Vagina (tissue), 2 donors: ENCODE measurements around the gene OGFOD2.

Source experiments
- POLR2A ChIP-seq, 2 donors: fragments of 450-650 bp; IDR thresholded peaks; one replicate each; pipeline ENCODE4 v1.6.1; 2017; ENCODE audit warnings: antibody characterized with exemption in 2 of 2, mild to moderate bottlenecking in 2 of 2, moderate library complexity in 2 of 2
- POLR2AphosphoS5 ChIP-seq, 2 donors: sonication (generic); formaldehyde crosslinking; IDR thresholded peaks; one replicate each; pipeline ENCODE4 v1.9.0; 2017; ENCODE audit warnings: antibody characterized with exemption in 2 of 2, mild to moderate bottlenecking in 2 of 2, low read depth in 1 of 2; ENCODE audit not compliant: insufficient read depth in 1 of 2
- TF ChIP-seq, protein P1 (sequence below), 3 experiments: fragments of 450-650 bp in 2 of 3; fragments of 200-600 bp in 1 of 3; sonication (generic) in 1 of 3; IDR thresholded peaks; one replicate each; pipeline ENCODE4 v1.5.1; 2017 to 2019; ENCODE audit warnings: antibody characterized with exemption in 3 of 3, mild to moderate bottlenecking in 2 of 3, moderate library complexity in 2 of 3

DNA sequence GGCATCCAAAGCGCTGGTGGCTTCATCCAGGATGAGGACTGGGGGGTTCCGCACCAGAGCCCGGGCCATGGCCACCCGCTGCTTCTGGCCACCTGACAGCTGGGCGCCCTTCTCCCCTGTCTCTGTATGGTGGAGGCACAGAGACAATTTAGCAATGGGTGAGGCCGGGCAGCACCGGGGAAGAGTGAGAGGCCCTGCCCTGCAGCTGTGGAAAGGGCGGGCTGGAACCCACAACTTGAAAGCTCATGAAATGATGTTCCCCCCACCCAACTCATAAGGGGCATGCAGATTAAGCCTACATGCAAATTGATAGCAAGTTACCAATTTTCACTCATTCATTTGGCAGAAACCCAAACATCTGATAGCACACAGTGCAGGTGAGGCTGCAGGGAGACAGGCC lies 42.8 kb upstream of the OGFOD2 start:
- TF ChIP-seq POLR2A (IDR thresholded peaks at IDR 0.05) (no peak), POLR2AphosphoS5 (IDR thresholded peaks at IDR 0.05; ENCODE audit: insufficient read depth in 1 of 2, low read depth in 1 of 2) (no peak)
- TF ChIP-seq, protein P1, sequence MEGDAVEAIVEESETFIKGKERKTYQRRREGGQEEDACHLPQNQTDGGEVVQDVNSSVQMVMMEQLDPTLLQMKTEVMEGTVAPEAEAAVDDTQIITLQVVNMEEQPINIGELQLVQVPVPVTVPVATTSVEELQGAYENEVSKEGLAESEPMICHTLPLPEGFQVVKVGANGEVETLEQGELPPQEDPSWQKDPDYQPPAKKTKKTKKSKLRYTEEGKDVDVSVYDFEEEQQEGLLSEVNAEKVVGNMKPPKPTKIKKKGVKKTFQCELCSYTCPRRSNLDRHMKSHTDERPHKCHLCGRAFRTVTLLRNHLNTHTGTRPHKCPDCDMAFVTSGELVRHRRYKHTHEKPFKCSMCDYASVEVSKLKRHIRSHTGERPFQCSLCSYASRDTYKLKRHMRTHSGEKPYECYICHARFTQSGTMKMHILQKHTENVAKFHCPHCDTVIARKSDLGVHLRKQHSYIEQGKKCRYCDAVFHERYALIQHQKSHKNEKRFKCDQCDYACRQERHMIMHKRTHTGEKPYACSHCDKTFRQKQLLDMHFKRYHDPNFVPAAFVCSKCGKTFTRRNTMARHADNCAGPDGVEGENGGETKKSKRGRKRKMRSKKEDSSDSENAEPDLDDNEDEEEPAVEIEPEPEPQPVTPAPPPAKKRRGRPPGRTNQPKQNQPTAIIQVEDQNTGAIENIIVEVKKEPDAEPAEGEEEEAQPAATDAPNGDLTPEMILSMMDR (IDR thresholded peaks at IDR 0.05): no peak
